ENCODE measurements around the gene KCNK2. TPM values are rescaled to one million over a fixed set of nuclear protein-coding genes. Genes with fewer than 3 reads are reported as not detected.

Gene KCNK2
- total RNA-seq, 2 experiments from 2014 or later = not detected

DNA sequence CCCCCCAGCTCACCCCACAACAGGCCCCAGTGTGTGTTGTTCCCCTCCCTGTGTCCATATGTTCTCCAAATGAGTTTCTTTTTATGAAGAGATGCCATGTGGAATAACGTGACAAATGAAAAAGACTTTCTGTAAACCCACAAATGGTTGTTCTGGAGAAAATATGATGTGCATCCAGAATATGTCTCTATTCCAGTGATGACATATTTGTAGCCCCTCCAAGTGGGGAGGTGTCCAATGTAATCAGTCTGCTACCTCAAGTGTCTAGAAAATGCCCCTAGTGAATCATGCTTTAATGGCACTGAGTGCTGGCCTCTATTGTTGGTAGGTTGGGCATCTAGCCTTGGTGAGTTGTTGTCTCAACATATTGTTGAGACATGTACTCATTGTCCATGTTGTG lies 179.6 kb downstream of the KCNK2 start:
- Mint-ChIP-seq H3K4me1 (no peaks in the 10 kb centered on the region), H3K27ac (no peak overlapping the region), H3K27me3 (no peaks in the 10 kb centered on the region), H3K4me3 (no peak overlapping the region), H3K36me3 (no peaks in the 10 kb centered on the region), H3K9me3 (peaks cover 4% of the 10 kb centered on the region)
- ATAC-seq (ENCODE audit: low read depth) = no peak
- DNase-seq = no peak
- POLR2A ChIA-PET = no interaction called here

DNA sequence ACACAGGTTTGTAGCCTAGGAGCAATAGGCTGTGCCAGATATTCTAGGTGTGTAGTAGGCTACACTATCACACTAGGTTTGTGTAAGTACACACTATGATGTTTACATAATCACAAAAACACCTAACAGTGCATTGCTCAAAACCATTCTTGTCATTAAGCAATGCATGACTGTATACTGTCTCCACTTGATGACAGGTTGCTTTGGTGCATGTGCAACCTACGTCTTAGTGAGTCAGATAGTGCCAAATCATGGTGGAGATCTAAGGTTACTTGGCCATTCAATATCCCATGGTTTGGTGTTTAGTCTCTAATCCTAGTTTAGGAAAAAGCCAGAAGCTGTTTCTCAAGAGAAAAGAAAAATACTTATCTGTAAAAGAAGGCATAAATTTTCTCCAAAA lies 181.1 kb downstream of the KCNK2 start:
- no peak for DNase-seq
- no peaks in the 10 kb centered on the region for H3K36me3 Mint-ChIP-seq
- POLR2A ChIA-PET = no interaction called here
- no peak overlapping the region for H3K4me3 Mint-ChIP-seq
- ATAC-seq (ENCODE audit: low read depth) = no peak
- no peaks in the 10 kb centered on the region for H3K4me1 Mint-ChIP-seq
- H3K9me3 Mint-ChIP-seq = peaks cover 4% of the 10 kb centered on the region
- H3K27ac Mint-ChIP-seq = no peak overlapping the region
- no peaks in the 10 kb centered on the region for H3K27me3 Mint-ChIP-seq

DNA sequence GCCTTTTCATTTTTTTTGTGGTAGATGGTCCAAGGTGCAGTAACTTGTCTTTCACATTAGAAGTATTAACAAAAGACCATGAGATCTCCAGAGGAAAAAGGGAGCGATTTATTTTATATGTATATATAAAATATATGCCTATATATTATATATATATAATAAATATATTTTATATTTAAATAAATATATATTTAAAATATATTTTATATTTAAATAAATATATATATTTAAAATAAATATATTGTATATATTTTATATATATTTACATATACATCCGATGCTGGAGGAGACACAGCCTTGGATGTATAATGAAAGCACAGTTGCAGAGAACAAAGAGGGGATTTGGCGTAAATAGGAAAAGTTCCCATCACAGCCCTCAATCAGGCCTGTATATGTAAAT lies 182.1 kb downstream of the KCNK2 start:
- Mint-ChIP-seq H3K4me3 (no peak overlapping the region), H3K27me3 (no peaks in the 10 kb centered on the region), H3K9me3 (peaks cover 3% of the 10 kb centered on the region), H3K27ac (no peak overlapping the region), H3K4me1 (no peaks in the 10 kb centered on the region), H3K36me3 (no peaks in the 10 kb centered on the region)
- POLR2A ChIA-PET = no interaction called here
- DNase-seq (no peak), ATAC-seq (ENCODE audit: low read depth) (no peak)

DNA sequence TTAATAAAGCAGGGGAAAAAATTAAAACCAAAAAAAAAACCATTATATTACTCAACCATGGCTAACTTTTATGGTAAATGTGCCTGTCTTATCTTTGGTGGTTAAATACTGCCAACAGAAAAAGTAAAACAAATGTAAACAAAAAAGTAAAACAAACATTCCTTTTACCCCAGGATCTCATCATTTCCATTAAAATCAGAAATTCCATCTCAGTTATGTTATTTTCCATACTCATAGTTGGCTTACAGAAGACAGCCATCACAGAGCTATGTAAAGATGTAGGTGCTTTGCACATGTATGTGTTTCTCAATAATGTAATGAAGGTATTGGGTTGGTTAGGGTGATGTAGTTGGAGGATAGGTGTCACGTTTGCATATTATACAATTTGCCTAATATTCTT lies 185.0 kb downstream of the KCNK2 start:
- Mint-ChIP-seq H3K27me3 (no peaks in the 10 kb centered on the region), H3K36me3 (no peaks in the 10 kb centered on the region), H3K27ac (no peak overlapping the region), H3K9me3 (peaks cover 4% of the 10 kb centered on the region), H3K4me1 (no peaks in the 10 kb centered on the region), H3K4me3 (no peak overlapping the region)
- POLR2A ChIA-PET = no interaction called here
- no peak for ATAC-seq (ENCODE audit: low read depth)
- no peak for DNase-seq

DNA sequence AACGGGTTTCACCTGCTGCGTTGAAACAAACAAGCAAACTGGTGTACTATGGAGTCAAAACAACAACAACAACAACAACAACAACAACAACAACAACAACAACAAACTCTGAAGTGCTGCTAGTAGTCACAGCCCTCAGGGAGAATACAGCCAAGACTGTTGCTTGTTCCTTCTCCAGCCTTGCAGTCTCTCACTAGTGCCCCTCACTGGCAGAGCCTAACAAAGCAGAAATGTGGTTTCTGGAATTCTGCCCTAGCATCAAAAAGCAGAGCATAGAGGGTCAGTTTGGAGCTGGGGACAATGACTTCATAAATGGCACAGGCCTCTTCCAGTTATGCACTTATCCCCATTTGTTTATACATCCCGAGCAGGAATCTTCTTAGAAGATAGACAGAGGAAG lies 187.4 kb downstream of the KCNK2 start:
- POLR2A ChIA-PET = no interaction called here
- Mint-ChIP-seq H3K27ac (no peak overlapping the region), H3K9me3 (peaks cover 4% of the 10 kb centered on the region), H3K27me3 (no peaks in the 10 kb centered on the region), H3K4me3 (no peak overlapping the region), H3K36me3 (no peaks in the 10 kb centered on the region), H3K4me1 (no peaks in the 10 kb centered on the region)
- ATAC-seq (ENCODE audit: low read depth) = no peak
- DNase-seq = no peak

DNA sequence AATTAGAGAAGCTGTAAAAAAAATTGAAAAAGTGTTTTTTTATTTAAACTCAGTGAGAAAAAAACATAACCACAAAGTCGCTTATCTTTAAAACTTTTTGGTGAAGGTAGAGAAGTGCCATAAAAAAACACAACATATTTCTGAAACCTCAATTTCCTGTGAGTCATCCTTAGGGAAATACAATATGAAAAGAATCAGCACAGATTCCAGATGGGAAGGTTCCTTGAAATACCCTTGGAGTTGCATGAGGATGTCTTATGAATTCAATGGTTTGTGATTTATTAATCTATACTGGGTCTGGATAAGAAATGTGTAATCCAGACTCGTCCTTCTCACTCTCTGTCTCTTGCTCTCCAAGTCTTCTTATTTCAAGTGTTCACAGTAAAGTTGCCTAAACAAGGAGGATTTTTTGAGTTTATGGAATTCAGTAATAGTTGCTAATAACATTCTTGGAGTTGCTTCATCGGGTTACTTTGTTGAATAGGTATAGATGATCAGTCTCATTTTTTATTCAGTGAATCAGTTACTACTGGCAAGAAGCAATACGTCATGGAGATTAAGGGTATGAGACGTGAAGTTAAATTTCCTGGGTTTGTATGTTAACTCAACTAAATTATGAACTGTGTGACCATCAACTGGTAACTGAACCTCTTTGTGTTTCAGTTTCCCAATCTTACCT lies 191.4 kb downstream of the KCNK2 start:
- POLR2A ChIA-PET = no interaction called here
- no peak for ATAC-seq (ENCODE audit: low read depth)
- H3K27ac Mint-ChIP-seq = no peak overlapping the region
- H3K4me1 Mint-ChIP-seq = no peaks in the 10 kb centered on the region
- no peak overlapping the region for H3K4me3 Mint-ChIP-seq
- H3K27me3 Mint-ChIP-seq = no peaks in the 10 kb centered on the region
- no peaks in the 10 kb centered on the region for H3K36me3 Mint-ChIP-seq
- DNase-seq = no peak
- H3K9me3 Mint-ChIP-seq = peaks cover 7% of the 10 kb centered on the region

DNA sequence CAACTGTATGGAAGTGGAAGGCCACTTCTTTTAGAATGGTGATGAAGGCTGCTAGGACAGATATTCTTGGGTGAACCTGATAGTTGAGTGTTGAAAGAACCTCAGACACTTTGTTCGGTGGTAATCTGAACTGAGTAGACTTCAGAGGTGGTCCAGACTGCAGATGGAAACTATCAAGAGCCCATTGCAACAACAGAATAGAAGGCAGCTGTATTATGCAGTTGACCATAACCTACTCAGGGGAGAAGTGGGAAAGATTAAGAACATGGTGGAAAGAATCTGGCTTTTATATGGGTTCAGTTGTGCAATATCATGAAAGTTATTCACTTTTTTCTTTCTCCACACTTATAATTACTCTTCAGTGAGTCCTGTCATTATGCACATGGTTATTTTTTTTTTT lies 194.0 kb downstream of the KCNK2 start:
- no peaks in the 10 kb centered on the region for H3K27me3 Mint-ChIP-seq
- no peaks in the 10 kb centered on the region for H3K36me3 Mint-ChIP-seq
- POLR2A ChIA-PET = no interaction called here
- no peak overlapping the region for H3K27ac Mint-ChIP-seq
- no peak overlapping the region for H3K4me3 Mint-ChIP-seq
- H3K4me1 Mint-ChIP-seq = no peaks in the 10 kb centered on the region
- DNase-seq (no peak), ATAC-seq (ENCODE audit: low read depth) (no peak)
- peaks cover 3% of the 10 kb centered on the region for H3K9me3 Mint-ChIP-seq

DNA sequence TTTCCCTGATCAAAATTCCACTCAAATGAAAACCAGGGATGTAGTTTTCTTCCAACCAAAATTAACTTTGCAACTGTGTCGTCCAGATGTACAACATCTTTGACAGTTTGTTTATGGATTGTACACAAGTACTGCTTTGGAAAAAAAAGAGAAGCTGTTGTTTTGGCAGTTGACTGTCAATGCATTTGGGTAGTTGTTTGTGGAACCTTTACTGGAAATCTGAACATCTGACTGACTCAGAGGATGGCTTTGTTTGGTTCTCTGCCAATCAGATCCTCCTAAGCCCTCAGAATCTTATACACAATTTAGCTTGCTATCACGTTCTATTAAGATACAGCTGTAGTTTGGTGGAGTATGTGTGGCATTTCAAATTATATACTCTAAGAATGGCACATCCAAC lies 195.0 kb downstream of the KCNK2 start:
- H3K27ac Mint-ChIP-seq = no peak overlapping the region
- no peaks in the 10 kb centered on the region for H3K27me3 Mint-ChIP-seq
- POLR2A ChIA-PET = no interaction called here
- H3K36me3 Mint-ChIP-seq = no peaks in the 10 kb centered on the region
- no peak for ATAC-seq (ENCODE audit: low read depth)
- H3K9me3 Mint-ChIP-seq = peaks cover 3% of the 10 kb centered on the region
- no peak overlapping the region for H3K4me3 Mint-ChIP-seq
- H3K4me1 Mint-ChIP-seq = no peaks in the 10 kb centered on the region
- no peak for DNase-seq

DNA sequence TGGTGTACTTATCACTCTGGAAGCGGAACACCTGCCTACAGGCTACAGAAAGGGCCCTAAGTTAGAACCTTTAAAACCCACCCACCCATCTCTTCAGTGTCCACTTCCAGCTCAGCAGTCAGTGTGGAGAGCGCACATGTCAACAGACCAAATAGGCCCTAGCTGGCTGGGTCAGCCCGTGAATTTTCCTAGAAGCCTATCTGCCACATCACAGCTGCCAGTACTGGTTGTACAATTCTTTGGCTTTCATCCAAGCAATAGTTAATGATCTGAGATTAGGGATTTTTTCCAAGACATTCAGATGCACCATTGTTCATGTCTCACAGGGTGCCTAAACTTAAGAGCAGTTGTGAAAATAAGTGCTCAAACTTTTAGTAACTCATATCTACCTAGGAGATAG lies 197.1 kb downstream of the KCNK2 start:
- H3K27ac Mint-ChIP-seq = no peak overlapping the region
- H3K27me3 Mint-ChIP-seq = no peaks in the 10 kb centered on the region
- POLR2A ChIA-PET = no interaction called here
- no peaks in the 10 kb centered on the region for H3K36me3 Mint-ChIP-seq
- ATAC-seq (ENCODE audit: low read depth) = no peak
- no peak overlapping the region for H3K4me3 Mint-ChIP-seq
- H3K9me3 Mint-ChIP-seq = peaks cover 3% of the 10 kb centered on the region
- no peaks in the 10 kb centered on the region for H3K4me1 Mint-ChIP-seq
- no peak for DNase-seq

DNA sequence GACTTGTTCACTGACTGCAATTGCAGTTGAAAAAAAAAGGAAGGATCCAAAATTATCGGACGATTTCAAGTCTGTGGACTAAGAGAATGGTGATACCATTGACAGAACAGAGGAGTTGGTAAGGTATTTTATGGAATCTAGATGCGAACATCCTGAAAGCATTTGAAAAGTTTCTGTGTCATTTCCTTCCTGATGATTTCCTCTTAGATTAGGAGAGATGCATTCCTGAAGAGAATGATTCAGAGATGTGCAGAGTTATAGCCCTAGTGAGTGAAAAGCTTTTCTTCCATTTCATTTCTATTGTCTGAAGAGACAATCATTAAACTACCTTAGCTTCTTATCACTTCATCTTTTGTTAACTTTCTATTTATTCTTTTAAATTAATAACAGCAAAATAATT lies 200.0 kb downstream of the KCNK2 start:
- POLR2A ChIA-PET = no interaction called here
- no peaks in the 10 kb centered on the region for H3K9me3 Mint-ChIP-seq
- no peak overlapping the region for H3K4me3 Mint-ChIP-seq
- no peak for DNase-seq
- H3K36me3 Mint-ChIP-seq = no peaks in the 10 kb centered on the region
- no peaks in the 10 kb centered on the region for H3K4me1 Mint-ChIP-seq
- no peaks in the 10 kb centered on the region for H3K27me3 Mint-ChIP-seq
- no peak for ATAC-seq (ENCODE audit: low read depth)
- H3K27ac Mint-ChIP-seq = no peak overlapping the region

DNA sequence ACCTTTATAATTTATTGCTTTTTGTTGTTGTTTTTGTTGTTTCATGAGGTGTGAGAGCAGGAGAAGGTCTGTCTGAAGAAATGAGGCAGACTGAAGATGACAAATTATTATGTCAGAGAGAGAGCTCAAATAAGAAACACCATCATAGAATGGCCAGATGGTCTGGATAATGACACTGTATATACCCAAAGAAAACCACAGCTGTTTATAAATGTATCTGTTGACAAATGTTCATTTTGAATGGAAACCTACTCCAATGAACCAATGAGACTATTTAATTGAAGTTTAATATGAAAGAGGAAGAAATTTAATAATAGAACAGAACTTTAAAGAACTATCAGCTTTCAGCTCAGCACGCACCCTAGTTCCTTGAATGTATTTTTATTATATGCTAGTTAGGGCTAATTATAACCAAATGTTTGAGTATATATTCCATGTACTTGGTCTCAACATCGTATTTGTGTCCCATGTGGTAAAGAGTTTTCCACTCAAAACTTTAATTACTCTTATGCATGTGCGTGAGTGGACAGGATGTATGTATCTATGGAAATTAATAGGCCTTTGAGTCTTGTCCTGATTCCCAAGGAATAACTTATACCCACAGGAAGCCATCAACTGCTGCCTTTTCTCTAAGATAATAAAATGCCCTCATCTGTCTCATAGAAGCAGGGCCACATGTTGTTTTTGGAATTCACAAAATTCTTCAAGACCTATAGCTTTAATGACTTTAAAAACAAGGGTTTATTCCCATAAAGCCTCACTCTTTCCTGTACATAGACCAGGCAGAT lies 202.7 kb downstream of the KCNK2 start:
- Mint-ChIP-seq H3K4me3 (no peak overlapping the region), H3K36me3 (no peaks in the 10 kb centered on the region), H3K4me1 (no peaks in the 10 kb centered on the region), H3K9me3 (no peaks in the 10 kb centered on the region), H3K27me3 (no peaks in the 10 kb centered on the region), H3K27ac (no peak overlapping the region)
- no peak for DNase-seq
- no peak for ATAC-seq (ENCODE audit: low read depth)
- POLR2A ChIA-PET = no interaction called here
